Mammary epithelial cell (primary cell): ENCODE data around the gene PID1.

Source experiments
- CTCF ChIP-seq, 2 donors: IDR thresholded peaks in 1 of 2; conservative IDR thresholded peaks in 1 of 2; 2 replicates each; pipeline ENCODE4 v1.5.1; 2011 to 2012; ENCODE audit warnings: inconsistent platforms in 2 of 2, low read length in 2 of 2, mild to moderate bottlenecking in 2 of 2, control low read depth in 1 of 2, low read depth in 1 of 2; ENCODE audit not compliant: insufficient read depth in 1 of 2; ENCODE audit errors: extremely low read depth in 1 of 2
- EZH2 ChIP-seq: IDR thresholded peaks from 2 replicates; pipeline ENCODE4 v1.6.1; 2012; ENCODE audit warnings: low read length, inconsistent platforms, borderline replicate concordance

- TF ChIP-seq CTCF (conservative IDR thresholded peaks at IDR 0.05 in 1 of 2, IDR thresholded peaks at IDR 0.05 in 1 of 2; ENCODE audit: extremely low read depth in 1 of 2, insufficient read depth in 1 of 2, low read depth in 1 of 2, low read length in 2 of 2), result no peak
- no peak for TF ChIP-seq EZH2
These were observed 171.9 kb downstream of the PID1 start for GRCh38 chr2:229099231-229099630.
